SK-N-SH (cell line): ENCODE results near the gene APOD. TPM values are rescaled to one million over a fixed set of nuclear protein-coding genes. Genes with fewer than 3 reads are reported as not detected.
A peak's percentile ranks its signal among the peaks of the same experiment; 100 is the strongest.

Source experiments
- CTCF ChIA-PET: fragments of 300-600, 350-600 bp; formaldehyde crosslinking; extraction: SDS; loops from one replicate; lab custom pipeline; 2021; lab: Yijun Ruan, JAX
- POLR2A ChIA-PET: fragments of 350-600 bp; sonication (Branson Sonifier 250); formaldehyde crosslinking; extraction: SDS; loops from one replicate; lab custom pipeline; 2020; ENCODE audit warnings: antibody characterized with exemption, inconsistent platforms; lab: Yijun Ruan, JAX
- DNase-seq: peaks from one replicate; pipeline ENCODE4 v3.0.0; 2012
- H2AFZ ChIP-seq: fragments of 200-600 bp; sonication (generic); 2 replicates; pipeline ENCODE4 v1.8.1; 2016; ENCODE audit warnings: antibody characterized with exemption, mild to moderate bottlenecking, low read depth
- H3F3A ChIP-seq: fragments of 200-600 bp; sonication (generic); replicated peaks from 2 replicates; pipeline ENCODE3; 2016; ENCODE audit warnings: antibody characterized with exemption, mild to moderate bottlenecking; ENCODE audit not compliant: insufficient read depth
- H3K27ac ChIP-seq, 2 experiments: fragments of 200-500 bp in 1 of 2; fragments of 200-600 bp in 1 of 2; sonication (Bioruptor generic) in 1 of 2; sonication (generic), shearing (Covaris generic) in 1 of 2; 2 replicates each; pipeline versions ENCODE4 v1.5.1 to v1.6.1; 2014 to 2016; ENCODE audit warnings: low read depth in 2 of 2, inconsistent platforms in 1 of 2, low read length in 1 of 2, mild to moderate bottlenecking in 1 of 2, mixed read lengths in 1 of 2
- H3K27me3 ChIP-seq: fragments of 200-600 bp; sonication (generic), shearing (Covaris generic); 2 replicates; pipeline ENCODE4 v1.6.1; 2016; ENCODE audit warnings: mixed run types; ENCODE audit not compliant: insufficient read depth
- H3K36me3 ChIP-seq, 2 experiments: fragments of 200-500 bp in 1 of 2; fragments of 200-600 bp in 1 of 2; sonication (Bioruptor generic) in 1 of 2; sonication (generic) in 1 of 2; replicated peaks in 1 of 2; 2 replicates each; pipeline versions ENCODE3 to v1.5.1; 2014 to 2016; ENCODE audit warnings: low read length in 1 of 2, mild to moderate bottlenecking in 1 of 2; ENCODE audit not compliant: insufficient read depth in 2 of 2, control insufficient read depth in 1 of 2
- H3K4me1 ChIP-seq, 2 experiments: fragments of 200-500 bp in 1 of 2; fragments of 200-600 bp in 1 of 2; sonication (Bioruptor generic) in 1 of 2; sonication (generic), shearing (Covaris generic) in 1 of 2; 2 replicates each; pipeline versions ENCODE4 v1.5.1 to v1.6.1; 2014 to 2016; ENCODE audit warnings: low read depth in 1 of 2, low read length in 1 of 2, mixed run types in 1 of 2; ENCODE audit not compliant: insufficient read depth in 2 of 2, control insufficient read depth in 1 of 2
- H3K4me2 ChIP-seq: fragments of 200-600 bp; sonication (generic), shearing (Covaris generic); 2 replicates; pipeline ENCODE4 v1.6.1; 2017; ENCODE audit warnings: mixed run types
- H3K4me3 ChIP-seq, 2 experiments: fragments of 200-500 bp in 1 of 2; fragments of 200-600 bp in 1 of 2; sonication (Bioruptor generic) in 1 of 2; sonication (generic), shearing (Covaris generic) in 1 of 2; 2 replicates each; pipeline versions ENCODE4 v1.5.1 to v1.8.1; 2014 to 2016; ENCODE audit warnings: low read depth in 2 of 2, inconsistent platforms in 1 of 2, low read length in 1 of 2, mild to moderate bottlenecking in 1 of 2, mixed read lengths in 1 of 2, moderate library complexity in 1 of 2
- H3K79me2 ChIP-seq: fragments of 200-600 bp; sonication (generic); 2 replicates; pipeline ENCODE4 v1.8.1; 2017; ENCODE audit warnings: mild to moderate bottlenecking; ENCODE audit not compliant: insufficient read depth
- H3K9ac ChIP-seq: fragments of 200-600 bp; sonication (generic); 2 replicates; pipeline ENCODE4 v1.6.1; 2017; ENCODE audit warnings: mixed run types
- H3K9me2 ChIP-seq: fragments of 200-600 bp; sonication (generic); 2 replicates; pipeline ENCODE4 v1.6.1; 2017; ENCODE audit warnings: mixed run types
- H3K9me3 ChIP-seq: fragments of 200-600 bp; sonication (generic); 2 replicates; pipeline ENCODE4 v1.6.1; 2017; ENCODE audit warnings: mixed run types, mild to moderate bottlenecking, moderate library complexity
- H4K20me1 ChIP-seq: fragments of 200-600 bp; sonication (generic); 2 replicates; pipeline ENCODE4 v1.6.1; 2017; ENCODE audit warnings: mild to moderate bottlenecking, mixed run types; ENCODE audit not compliant: insufficient read depth
- ELF1 ChIP-seq: IDR thresholded peaks from 2 replicates; pipeline ENCODE4 v1.4.0; 2012
- EZH2phosphoT487 ChIP-seq: fragments of 200-600 bp; sonication (generic); IDR thresholded peaks from 2 replicates; pipeline ENCODE4 v1.6.1; 2017; ENCODE audit warnings: low read depth, mixed run types, mild to moderate bottlenecking, antibody characterized with exemption, moderate library complexity, borderline replicate concordance
- FOXJ3 ChIP-seq: sonication (generic); formaldehyde crosslinking; IDR thresholded peaks from 2 replicates; pipeline ENCODE4 v1.5.1; 2020; ENCODE audit warnings: mild to moderate bottlenecking, missing genetic modification reagents
- JUND ChIP-seq: IDR thresholded peaks from 2 replicates; pipeline ENCODE4 v1.4.0; 2012
- MEF2A ChIP-seq: IDR thresholded peaks from 2 replicates; pipeline ENCODE4 v1.4.0; 2012; ENCODE audit warnings: low read depth, borderline replicate concordance
- NFIC ChIP-seq: IDR thresholded peaks from 2 replicates; pipeline ENCODE4 v1.4.0; 2012; ENCODE audit warnings: borderline replicate concordance
- NRF1 ChIP-seq: IDR thresholded peaks from 2 replicates; pipeline ENCODE4 v1.6.1; 2012; ENCODE audit warnings: low read depth, mild to moderate bottlenecking, low read length
- POLR2AphosphoS5 ChIP-seq: IDR thresholded peaks from 2 replicates; pipeline ENCODE4 v1.6.1; 2012; ENCODE audit warnings: low read depth, low read length
- RAD21 ChIP-seq: IDR thresholded peaks from 2 replicates; pipeline ENCODE4 v1.6.1; 2012; ENCODE audit warnings: mild to moderate bottlenecking, low read length
- RFX5 ChIP-seq: IDR thresholded peaks from 2 replicates; pipeline ENCODE4 v1.6.1; 2012; ENCODE audit warnings: mild to moderate bottlenecking, improper control_type of control experiment, low read length
- SMC3 ChIP-seq: IDR thresholded peaks from 2 replicates; pipeline ENCODE4 v1.6.1; 2012; ENCODE audit warnings: low read depth, low read length, improper control_type of control experiment
- TAF1 ChIP-seq: IDR thresholded peaks from 2 replicates; pipeline ENCODE4 v1.6.1; 2012; ENCODE audit warnings: low read depth, mild to moderate bottlenecking, low read length, moderate library complexity, borderline replicate concordance
- TEAD4 ChIP-seq: IDR thresholded peaks from 2 replicates; pipeline ENCODE4 v1.4.0; 2012; ENCODE audit warnings: mild to moderate bottlenecking, borderline replicate concordance; ENCODE audit not compliant: insufficient read depth
- YY1 ChIP-seq: IDR thresholded peaks from 2 replicates; pipeline ENCODE4 v1.4.0; 2012; ENCODE audit warnings: low read depth, mild to moderate bottlenecking
- WGBS: methylation state at CpG from one replicate; pipeline ENCODE4 v1.1.6; 2017; ENCODE audit warnings: low lambda C conversion rate; 5-methylcytosine and 5-hydroxymethylcytosine counted together
- polyA plus RNA-seq, 3 experiments: library from polyadenylated mRNA; depleted of rRNA; stranded (reverse); fragments of >200 nt; gene quantifications; 2 replicates each; pipeline ENCODE4 v1.2.3, GENCODE V29; 2012
- TF ChIP-seq, protein P1 (sequence below): IDR thresholded peaks from 2 replicates; pipeline ENCODE4 v1.4.0; 2012; ENCODE audit warnings: low read depth, borderline replicate concordance
- TF ChIP-seq, protein P2 (sequence below): IDR thresholded peaks from 2 replicates; pipeline ENCODE4 v1.6.1; 2012; ENCODE audit warnings: mild to moderate bottlenecking, low read depth, low read length, moderate library complexity

The APOD gene
- polyA plus RNA-seq, 1 of the 3 experiments (the other 2 are of a cell fraction) = 0.05 TPM

DNA sequence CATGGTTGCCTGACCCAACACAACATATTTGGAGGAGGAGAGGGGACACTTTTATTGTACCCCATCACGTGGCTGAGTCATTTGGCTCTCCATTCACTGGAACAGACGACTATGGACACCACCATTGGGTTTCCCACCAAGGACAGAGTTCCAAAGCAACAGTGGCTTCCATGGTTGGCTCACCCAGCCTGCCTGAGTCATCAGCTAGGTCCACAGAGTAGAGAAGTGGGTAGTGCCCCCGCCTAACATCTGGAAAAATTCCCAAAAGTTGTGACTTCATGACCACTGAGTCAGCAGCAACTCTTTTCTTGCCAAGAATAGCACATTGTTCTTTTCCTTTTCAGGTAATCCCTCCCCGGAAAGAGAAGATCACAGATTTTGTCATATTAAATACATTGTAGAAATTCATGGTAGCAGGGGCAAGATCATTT is 37.6 kb downstream of the APOD start (continued):
- TF ChIP-seq, protein P1, sequence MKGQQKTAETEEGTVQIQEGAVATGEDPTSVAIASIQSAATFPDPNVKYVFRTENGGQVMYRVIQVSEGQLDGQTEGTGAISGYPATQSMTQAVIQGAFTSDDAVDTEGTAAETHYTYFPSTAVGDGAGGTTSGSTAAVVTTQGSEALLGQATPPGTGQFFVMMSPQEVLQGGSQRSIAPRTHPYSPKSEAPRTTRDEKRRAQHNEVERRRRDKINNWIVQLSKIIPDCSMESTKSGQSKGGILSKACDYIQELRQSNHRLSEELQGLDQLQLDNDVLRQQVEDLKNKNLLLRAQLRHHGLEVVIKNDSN = no peak
- no peak for TF ChIP-seq RAD21
- TF ChIP-seq RFX5 = no peak
- TF ChIP-seq NFIC = peak; percentile 80
- 0 out of 2 replicates have a peak, but pooled peaks have one; percentile 22 for TF ChIP-seq MEF2A
- TF ChIP-seq, protein P2, sequence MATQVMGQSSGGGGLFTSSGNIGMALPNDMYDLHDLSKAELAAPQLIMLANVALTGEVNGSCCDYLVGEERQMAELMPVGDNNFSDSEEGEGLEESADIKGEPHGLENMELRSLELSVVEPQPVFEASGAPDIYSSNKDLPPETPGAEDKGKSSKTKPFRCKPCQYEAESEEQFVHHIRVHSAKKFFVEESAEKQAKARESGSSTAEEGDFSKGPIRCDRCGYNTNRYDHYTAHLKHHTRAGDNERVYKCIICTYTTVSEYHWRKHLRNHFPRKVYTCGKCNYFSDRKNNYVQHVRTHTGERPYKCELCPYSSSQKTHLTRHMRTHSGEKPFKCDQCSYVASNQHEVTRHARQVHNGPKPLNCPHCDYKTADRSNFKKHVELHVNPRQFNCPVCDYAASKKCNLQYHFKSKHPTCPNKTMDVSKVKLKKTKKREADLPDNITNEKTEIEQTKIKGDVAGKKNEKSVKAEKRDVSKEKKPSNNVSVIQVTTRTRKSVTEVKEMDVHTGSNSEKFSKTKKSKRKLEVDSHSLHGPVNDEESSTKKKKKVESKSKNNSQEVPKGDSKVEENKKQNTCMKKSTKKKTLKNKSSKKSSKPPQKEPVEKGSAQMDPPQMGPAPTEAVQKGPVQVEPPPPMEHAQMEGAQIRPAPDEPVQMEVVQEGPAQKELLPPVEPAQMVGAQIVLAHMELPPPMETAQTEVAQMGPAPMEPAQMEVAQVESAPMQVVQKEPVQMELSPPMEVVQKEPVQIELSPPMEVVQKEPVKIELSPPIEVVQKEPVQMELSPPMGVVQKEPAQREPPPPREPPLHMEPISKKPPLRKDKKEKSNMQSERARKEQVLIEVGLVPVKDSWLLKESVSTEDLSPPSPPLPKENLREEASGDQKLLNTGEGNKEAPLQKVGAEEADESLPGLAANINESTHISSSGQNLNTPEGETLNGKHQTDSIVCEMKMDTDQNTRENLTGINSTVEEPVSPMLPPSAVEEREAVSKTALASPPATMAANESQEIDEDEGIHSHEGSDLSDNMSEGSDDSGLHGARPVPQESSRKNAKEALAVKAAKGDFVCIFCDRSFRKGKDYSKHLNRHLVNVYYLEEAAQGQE = peak; percentile 83; the same call in 1 of the 2 replicates
- no peak for TF ChIP-seq POLR2AphosphoS5
- no peak for TF ChIP-seq EZH2phosphoT487
- no peak for TF ChIP-seq NRF1

DNA sequence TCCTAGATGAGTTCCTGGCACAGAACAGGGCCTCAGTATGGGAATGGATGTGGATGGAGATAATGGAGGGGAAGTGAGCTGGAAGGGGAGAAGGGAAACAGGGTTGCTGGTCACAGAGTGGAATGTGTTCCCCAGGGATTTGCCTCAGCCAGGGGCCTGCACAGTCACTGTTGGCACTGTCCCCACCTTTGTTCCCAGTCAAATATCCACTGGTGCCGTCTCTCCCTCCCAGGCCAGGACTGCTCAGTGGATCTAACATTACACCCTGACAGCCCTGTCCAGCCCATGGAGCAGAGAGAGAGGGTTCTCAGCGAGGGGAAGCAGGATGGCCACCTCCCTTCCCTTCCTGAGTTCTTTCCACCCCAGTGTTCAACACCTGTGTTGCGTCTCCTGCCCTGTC is 39.1 kb downstream of the APOD start:
- no peak overlapping the region for H3K4me2 ChIP-seq
- H3K4me1 ChIP-seq = peaks cover 23 to 24% of the 10 kb centered on the region in 2 experiments
- TF ChIP-seq JUND (no peak), SMC3 (no peak), TEAD4 (no peak), RFX5 (no peak), ELF1 (no peak), YY1 (no peak), FOXJ3 (CRISPR knock-in tag) (no peak), TAF1 (no peak), NRF1 (no peak)
- TF ChIP-seq, protein P1 = no peak
- TF ChIP-seq, all 33 proteins: peak for 0
- Histone ChIP-seq H3K79me2 (peaks cover 33% of the 10 kb centered on the region), H3F3A (peaks cover 15% of the 10 kb centered on the region), H4K20me1 (peaks cover 23% of the 10 kb centered on the region), H3K36me3 (no peaks in the 10 kb centered on the region), H3K9me2 (no peaks in the 10 kb centered on the region), H2AFZ (no peak overlapping the region), H3K27ac (no peak overlapping the region), H3K9me3 (no peaks in the 10 kb centered on the region), H3K9ac (no peak overlapping the region), H3K27me3 (no peaks in the 10 kb centered on the region), H3K4me3 (no peak overlapping the region)
- CTCF ChIA-PET = no interaction called here
- WGBS = 73% methylated on average over 3 of the region's 3 CpGs
- no peak for DNase-seq
- POLR2A ChIA-PET = no interaction called here
